GF-D8 (cell line): Measurements from ENCODE around the gene AJAP1.
A peak's percentile ranks its signal among the peaks of the same experiment; 100 is the strongest.

Experiments
- DNase-seq: peaks from one replicate; lab custom pipeline; 2025; lab: John Stamatoyannopoulos, UW

Gene AJAP1

GRCh38 chr1:4734791-4735190, 80.4 kb downstream of the AJAP1 start:
- DNase-seq = no peak

- DNase-seq = peak; percentile 82
Measured at GRCh38 chr1:4736254-4736653, 81.8 kb downstream of the AJAP1 start.

- DNase-seq = no peak
Measured at GRCh38 chr1:4741876-4742423, 87.5 kb downstream of the AJAP1 start.

- no peak for DNase-seq
Measured at GRCh38 chr1:4743978-4744750, 89.8 kb downstream of the AJAP1 start.

GRCh38 chr1:4745560-4745959, 91.2 kb downstream of the AJAP1 start:
- DNase-seq = no peak

- DNase-seq = no peak
Measured at GRCh38 chr1:4749406-4749805, 95.0 kb downstream of the AJAP1 start.

- DNase-seq = no peak
Measured at GRCh38 chr1:4750177-4750576, 95.8 kb downstream of the AJAP1 start.

GRCh38 chr1:4752059-4752458, 97.7 kb downstream of the AJAP1 start:
- DNase-seq = no peak

- no peak for DNase-seq
Measured at GRCh38 chr1:4754816-4755215, 100.4 kb downstream of the AJAP1 start.

GRCh38 chr1:4755301-4755845, 101.0 kb downstream of the AJAP1 start:
- DNase-seq = no peak

- DNase-seq = no peak
Measured at GRCh38 chr1:4755864-4756504, 101.6 kb downstream of the AJAP1 start.

- DNase-seq = no peak
Measured at GRCh38 chr1:4756851-4757580, 102.6 kb downstream of the AJAP1 start.

- DNase-seq = no peak
Measured at GRCh38 chr1:4759671-4760070, 105.3 kb downstream of the AJAP1 start.

GRCh38 chr1:4760088-4760487, 105.7 kb downstream of the AJAP1 start:
- DNase-seq = no peak

GRCh38 chr1:4761324-4761723, 106.9 kb downstream of the AJAP1 start:
- no peak for DNase-seq

- no peak for DNase-seq
Measured at GRCh38 chr1:4762146-4762545, 107.7 kb downstream of the AJAP1 start.

GRCh38 chr1:4767308-4767707, 112.9 kb downstream of the AJAP1 start:
- DNase-seq = no peak

GRCh38 chr1:4768553-4768952, 114.1 kb downstream of the AJAP1 start:
- DNase-seq = no peak

- no peak for DNase-seq
Measured at GRCh38 chr1:4769516-4770280, 115.3 kb downstream of the AJAP1 start.

GRCh38 chr1:4770713-4771112, 116.3 kb downstream of the AJAP1 start:
- no peak for DNase-seq

- DNase-seq = no peak
Measured at GRCh38 chr1:4771267-4771666, 116.9 kb downstream of the AJAP1 start.

- no peak for DNase-seq
Measured at GRCh38 chr1:4771721-4772120, 117.3 kb downstream of the AJAP1 start.
